ENCODE data around the gene PAK1.

PAK1 gene

DNA sequence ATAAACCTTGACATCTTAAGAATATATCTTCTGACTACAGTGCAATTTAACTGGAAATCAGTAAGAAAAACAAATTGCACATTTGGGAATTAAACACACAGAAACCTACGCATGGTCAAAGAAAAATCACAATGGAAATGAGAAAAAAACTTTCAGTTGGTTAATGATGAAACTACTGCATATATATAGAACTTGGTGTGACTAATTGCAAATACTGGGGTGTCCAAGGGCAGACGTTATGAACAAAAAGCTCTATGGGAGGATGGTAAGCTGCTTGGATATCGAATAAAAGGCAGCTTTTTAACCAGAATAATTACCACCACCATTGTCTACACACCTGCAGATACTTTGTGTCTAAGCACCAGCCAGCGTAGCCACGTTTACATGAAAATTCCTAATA, 173.2 kb downstream of the PAK1 start:
- no peak for DNase-seq

DNA sequence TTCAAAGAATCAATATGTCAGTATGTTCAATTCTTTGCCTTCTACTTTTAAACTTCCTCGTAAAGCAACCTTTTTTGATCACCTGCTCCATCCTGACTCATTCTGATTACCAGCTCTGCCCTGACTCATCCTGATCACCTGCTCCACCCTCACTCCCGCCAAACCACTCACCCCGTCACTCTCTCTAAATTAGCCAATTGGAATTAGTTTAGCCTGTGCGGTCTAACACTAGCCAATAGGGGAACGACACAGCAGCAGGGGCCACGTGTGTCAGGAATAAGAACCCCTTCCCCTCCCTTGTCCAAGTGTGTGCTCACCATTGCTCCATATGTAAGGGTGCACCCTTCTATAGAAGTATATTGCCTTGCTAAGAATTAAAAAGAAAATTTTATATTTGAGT, 173.9 kb downstream of the PAK1 start:
- peak; percentile 71 for DNase-seq

DNA sequence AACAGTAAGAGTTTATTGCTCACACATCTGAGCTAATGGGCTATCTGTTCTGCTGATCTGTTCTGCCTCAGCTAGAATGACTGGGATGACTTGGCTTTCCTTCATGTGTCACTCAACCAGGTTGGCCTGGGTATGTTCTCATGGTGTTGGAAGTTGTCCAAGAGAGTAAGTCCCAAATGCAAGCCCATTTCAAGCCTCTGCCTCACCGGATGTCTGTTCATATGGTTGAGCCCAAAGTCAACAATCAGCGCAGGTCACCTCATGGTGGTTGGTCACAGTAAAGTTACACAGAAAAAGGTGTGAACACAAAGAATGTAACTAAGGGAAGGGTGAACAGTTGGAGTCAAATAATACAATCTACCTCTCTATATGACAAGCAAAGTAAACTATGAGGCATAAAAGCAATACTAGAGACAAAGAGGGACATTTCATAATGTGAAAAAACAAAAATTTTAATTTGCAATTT, 174.3 kb downstream of the PAK1 start:
- peak; percentile 81 for DNase-seq

DNA sequence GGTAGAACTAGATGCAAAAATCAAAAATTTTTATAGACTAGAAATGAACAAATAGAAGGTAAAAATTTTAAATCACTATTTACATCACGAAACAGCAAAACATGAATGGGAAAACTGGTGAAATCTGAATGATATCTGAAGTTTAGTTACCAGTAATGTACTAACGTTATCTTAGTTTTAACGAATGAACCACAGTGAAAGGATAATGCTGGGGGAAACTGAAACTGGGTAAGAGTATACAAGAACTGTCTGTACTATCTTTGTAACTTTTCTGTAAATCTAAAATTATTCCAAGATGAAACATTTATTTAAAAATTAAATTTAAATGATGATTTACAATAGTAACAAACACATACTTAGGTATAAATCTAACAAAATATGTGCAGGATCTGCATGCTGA, 179.9 kb downstream of the PAK1 start:
- DNase-seq, result no peak

DNA sequence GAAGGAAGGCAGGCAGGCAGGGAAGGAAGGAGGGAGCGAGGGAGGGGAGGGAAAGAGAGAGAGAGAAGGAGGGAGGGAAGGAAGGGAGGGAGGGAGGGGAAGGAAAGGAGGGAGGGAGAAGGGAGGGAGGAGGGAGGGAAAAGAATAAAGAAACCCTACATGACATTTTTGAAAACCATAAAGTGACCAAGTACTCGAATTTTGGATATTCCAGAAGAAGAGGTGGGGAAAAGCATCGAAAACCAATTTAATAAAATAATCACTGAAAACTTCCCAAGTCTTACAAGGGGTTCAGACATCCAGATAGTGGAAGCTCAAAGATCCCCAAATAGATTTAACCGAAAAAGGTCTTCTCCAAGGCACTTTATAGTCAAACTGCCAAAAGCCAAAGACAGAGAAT, 184.2 kb downstream of the PAK1 start:
- no peak for DNase-seq

DNA sequence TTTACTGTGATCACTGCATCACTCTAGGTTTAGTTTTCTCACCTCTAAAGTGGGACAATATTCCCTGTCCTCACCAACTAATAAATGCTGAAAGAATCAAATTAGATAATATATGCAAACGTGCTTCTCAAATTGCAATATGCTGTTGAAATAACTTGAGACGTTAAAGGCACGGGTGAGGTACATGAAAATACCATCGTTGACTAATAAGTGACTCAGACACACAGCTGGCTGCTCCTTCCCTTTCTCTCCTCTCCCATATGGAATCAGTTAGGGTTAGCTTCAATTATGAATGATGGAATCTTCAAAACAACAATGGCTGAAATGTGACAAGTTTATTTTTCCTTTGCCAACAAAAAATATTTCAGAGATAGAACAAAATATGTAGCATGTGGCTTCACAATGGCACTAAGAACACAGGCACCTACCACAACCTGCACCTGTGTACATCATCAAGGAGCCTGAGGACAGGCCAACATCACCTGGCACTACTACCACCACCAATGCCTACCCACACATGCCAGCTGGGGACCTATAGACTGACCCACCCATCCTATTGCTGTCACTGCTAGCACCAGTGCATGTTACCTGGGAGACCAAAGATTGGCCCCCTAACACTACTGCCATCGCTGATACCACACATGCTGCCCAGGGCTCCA, 186.2 kb downstream of the PAK1 start:
- no peak for DNase-seq

DNA sequence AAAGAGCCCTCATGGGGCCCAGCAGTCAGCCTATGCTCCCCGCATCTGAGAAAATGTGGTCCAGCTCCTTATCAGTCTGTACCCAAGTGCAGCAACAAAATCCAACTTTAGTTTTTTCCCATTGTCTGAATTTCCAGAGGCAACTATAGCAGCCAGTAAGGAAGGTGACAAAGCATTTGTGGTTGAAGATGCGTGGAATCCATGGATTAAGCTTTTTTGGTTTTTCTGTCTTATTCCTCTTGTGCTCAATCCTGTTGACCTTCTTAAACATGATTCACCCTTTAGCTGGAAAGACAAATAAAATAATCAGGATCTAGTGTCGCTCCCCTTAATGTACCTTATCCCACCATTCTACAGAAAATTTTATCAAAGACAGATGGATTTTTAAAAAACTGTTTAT, 186.8 kb downstream of the PAK1 start:
- DNase-seq, result no peak

DNA sequence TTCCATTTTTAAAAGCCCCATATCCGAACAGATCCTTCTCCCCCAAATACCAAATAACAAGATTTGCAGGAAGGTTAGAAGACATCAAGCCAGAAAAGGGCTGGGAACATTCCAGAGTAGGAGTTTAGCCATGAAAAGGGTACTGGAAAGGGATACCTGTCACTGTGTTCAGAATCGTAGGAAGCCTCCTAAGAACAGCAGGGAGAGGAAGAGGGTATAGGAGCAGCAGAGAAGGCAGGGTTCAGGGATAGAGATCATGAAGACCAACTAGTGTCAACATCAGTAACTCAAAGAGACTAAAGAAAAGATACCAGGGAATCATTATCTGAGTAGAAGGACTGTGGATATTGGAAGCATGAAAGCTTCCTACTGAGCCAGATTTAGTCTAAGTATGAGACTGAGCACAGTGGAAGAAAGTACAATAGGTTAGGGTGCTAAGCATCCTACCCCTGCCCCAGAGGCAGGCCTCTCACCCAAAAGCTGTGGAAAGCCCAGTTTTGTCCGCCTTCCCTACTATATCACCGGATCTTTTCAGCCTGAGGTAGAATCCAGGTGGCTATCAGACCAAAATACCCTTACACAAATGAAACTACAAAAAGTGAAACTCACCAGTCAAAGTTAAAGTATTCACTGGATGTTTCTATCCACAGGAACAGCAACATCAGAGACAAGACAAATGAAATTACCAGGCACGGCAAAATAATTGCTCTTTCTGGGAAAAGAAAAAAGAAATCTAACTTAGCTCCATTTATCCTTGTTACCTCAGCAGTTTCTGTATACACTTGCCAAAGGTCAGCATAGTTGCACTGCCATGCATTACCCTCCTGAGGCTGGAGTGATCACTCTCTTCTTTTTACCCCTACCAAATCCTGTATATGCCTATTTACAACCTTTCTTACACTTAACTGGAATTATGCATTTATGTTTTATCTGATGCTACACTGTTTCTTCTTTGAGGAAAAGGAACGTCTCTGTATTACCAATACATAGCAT, 189.1 kb downstream of the PAK1 start:
- DNase-seq, result no peak

DNA sequence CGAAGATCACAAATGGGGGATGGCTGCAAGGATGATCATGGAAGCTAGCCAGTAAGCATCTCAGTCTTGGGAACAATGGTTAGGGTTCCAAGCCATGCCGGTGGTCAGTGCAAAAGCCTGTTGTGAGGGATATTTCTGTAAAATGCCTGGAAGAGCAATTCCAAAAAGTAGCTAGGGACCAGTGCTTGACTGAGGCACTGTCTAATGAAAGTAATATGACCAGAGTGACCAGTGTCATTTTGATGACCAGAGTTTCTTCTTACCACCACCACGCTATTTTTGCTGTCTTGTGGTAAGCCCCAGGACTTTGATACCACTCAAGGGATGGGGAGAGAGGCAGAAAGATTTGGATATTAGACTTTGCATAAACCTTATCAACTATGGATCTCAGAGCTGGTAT, 190.8 kb downstream of the PAK1 start:
- no peak for DNase-seq

DNA sequence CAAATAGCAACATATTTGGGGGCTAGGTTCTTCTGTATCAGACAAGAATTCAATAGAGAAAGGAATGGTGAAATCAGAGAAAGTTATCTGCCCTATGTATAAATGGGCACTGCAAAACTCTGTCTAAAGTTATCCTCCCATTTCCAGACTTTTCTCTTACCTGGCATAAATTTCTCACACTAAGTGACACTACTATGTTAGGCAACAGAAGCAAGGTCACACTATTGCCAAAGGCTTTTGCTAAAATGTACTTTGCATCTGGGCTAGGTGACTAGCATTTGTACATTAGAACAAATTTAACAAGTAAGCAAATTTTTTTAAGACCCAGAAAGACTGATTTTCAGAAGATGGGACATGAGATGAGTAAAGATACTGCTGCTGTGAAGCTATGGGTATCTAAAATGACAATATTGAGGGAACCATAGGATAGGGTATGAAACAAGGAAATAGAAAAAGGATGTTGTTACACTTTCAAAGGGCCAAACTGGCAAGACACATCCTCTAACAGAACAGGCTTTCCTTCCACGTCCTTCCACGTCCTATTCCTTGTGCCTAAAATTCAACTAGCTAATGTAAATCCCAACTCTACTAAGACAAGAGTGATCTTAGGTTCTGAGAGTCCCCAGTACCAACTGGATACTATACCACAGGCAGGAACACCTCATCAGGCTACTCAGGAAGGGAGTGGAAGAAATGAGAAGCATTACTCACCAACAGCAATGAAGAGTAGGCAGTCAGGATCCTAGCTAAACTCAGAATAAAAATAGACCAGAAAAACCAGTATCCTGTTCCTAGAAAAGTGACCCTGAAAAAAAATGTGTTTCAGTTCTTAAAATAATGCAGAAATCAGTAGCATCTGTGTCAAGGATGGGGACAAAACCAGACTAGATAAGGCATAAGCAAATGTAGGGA, 195.0 kb downstream of the PAK1 start:
- no peak for DNase-seq

DNA sequence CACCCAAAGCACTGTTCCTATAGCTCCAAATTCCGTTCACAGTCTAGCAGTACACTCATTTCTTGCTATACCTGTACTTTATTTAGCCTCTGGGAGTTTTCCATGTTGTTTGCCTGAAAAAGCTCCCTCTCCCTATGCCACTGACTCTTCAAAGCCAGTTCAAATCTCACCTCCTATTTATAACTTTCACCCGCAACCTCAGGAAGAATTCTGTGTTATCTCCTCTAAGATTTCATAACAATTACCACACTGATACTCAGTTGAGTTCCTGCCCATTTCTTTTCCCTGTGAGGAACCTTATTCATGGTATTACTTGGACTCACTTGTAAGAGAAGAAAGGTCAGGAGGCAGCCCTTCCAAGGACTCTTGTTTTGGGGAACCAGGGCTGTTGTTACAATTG, 197.6 kb downstream of the PAK1 start:
- DNase-seq, result no peak
